ENCODE data around the gene WDR19. TPM values are rescaled to one million over a fixed set of nuclear protein-coding genes. Genes with fewer than 3 reads are reported as not detected.

The WDR19 gene
- total RNA-seq, 1 experiment from 2014 or later: 16.0 TPM

- TF ChIP-seq REST (IDR thresholded peaks at IDR 0.05; ENCODE audit: insufficient read depth in 1 of 2, low read depth in 2 of 2, low read length in 1 of 2) (no peak), SIN3A (IDR thresholded peaks at IDR 0.05; ENCODE audit: borderline replicate concordance, insufficient read depth, low read depth, low read length) (no peak), POLR2AphosphoS5 (IDR thresholded peaks at IDR 0.05; ENCODE audit: low read depth, low read length) (no peak), TCF7L2 (IDR thresholded peaks at IDR 0.05; ENCODE audit: low read depth, low read length) (no peak)
- TF ChIP-seq, protein P1, sequence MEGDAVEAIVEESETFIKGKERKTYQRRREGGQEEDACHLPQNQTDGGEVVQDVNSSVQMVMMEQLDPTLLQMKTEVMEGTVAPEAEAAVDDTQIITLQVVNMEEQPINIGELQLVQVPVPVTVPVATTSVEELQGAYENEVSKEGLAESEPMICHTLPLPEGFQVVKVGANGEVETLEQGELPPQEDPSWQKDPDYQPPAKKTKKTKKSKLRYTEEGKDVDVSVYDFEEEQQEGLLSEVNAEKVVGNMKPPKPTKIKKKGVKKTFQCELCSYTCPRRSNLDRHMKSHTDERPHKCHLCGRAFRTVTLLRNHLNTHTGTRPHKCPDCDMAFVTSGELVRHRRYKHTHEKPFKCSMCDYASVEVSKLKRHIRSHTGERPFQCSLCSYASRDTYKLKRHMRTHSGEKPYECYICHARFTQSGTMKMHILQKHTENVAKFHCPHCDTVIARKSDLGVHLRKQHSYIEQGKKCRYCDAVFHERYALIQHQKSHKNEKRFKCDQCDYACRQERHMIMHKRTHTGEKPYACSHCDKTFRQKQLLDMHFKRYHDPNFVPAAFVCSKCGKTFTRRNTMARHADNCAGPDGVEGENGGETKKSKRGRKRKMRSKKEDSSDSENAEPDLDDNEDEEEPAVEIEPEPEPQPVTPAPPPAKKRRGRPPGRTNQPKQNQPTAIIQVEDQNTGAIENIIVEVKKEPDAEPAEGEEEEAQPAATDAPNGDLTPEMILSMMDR (IDR thresholded peaks at IDR 0.05): no peak
- H3K9me3 ChIP-seq (ENCODE audit: control insufficient read depth, insufficient read depth, low read depth, low read length): no peaks in the 10 kb centered on the region
- no peaks in the 10 kb centered on the region for H3K27me3 ChIP-seq (ENCODE audit: control insufficient read depth, insufficient read depth, low read length)
- ChIA-PET CTCF (no interaction called here), POLR2A (interaction anchor here (0.6 kb wide), 2 partner anchors 39 to 444 kb away, joined by 4 to 16 read pairs; no protein-coding TSS in a partner anchor)
- DNase-seq (ENCODE audit: low read depth, low spot score): no peak
- H3K4me3 ChIP-seq (ENCODE audit: low read depth in 2 of 2, low read length in 2 of 2): no peak overlapping the region
- H3K27ac ChIP-seq (ENCODE audit: low read length): no peak overlapping the region
- H3K36me3 ChIP-seq (ENCODE audit: control insufficient read depth, insufficient read depth, low read length): no peaks in the 10 kb centered on the region
- BruUV-seq (replicated peaks): no TSS peak
- H3K4me1 ChIP-seq (ENCODE audit: control insufficient read depth, insufficient read depth, low read length): no peaks in the 10 kb centered on the region
- intact Hi-C loops (cut with micrococcal nuclease; ENCODE audit: unreplicated experiment) (no loop called here), in situ Hi-C loops (cut with HindIII; ENCODE audit: low pct_unique_long_range_greater_than_20kb, low sequenced_read_pairs) (no loop called here)
- no peak for ATAC-seq
Measured at GRCh38 chr4:39232100-39232499, 49.8 kb downstream of the WDR19 start.

GRCh38 chr4:39233114-39233513 lies 50.8 kb downstream of the WDR19 start:
- no peak for TF ChIP-seq SIN3A (IDR thresholded peaks at IDR 0.05; ENCODE audit: borderline replicate concordance, insufficient read depth, low read depth, low read length)
- TF ChIP-seq REST (IDR thresholded peaks at IDR 0.05; ENCODE audit: insufficient read depth in 1 of 2, low read depth in 2 of 2, low read length in 1 of 2): no peak
- TF ChIP-seq, protein P1 (IDR thresholded peaks at IDR 0.05): no peak
- TF ChIP-seq TCF7L2 (IDR thresholded peaks at IDR 0.05; ENCODE audit: low read depth, low read length): no peak
- no peak for TF ChIP-seq POLR2AphosphoS5 (IDR thresholded peaks at IDR 0.05; ENCODE audit: low read depth, low read length)
- ChIA-PET CTCF (no interaction called here), POLR2A (no interaction called here)
- Histone ChIP-seq H3K36me3 (ENCODE audit: control insufficient read depth, insufficient read depth, low read length) (no peaks in the 10 kb centered on the region), H3K4me1 (ENCODE audit: control insufficient read depth, insufficient read depth, low read length) (no peaks in the 10 kb centered on the region), H3K27ac (ENCODE audit: low read length) (no peak overlapping the region), H3K4me3 (ENCODE audit: low read depth in 2 of 2, low read length in 2 of 2) (no peak overlapping the region), H3K9me3 (ENCODE audit: control insufficient read depth, insufficient read depth, low read depth, low read length) (no peaks in the 10 kb centered on the region), H3K27me3 (ENCODE audit: control insufficient read depth, insufficient read depth, low read length) (no peaks in the 10 kb centered on the region)
- intact Hi-C loops (cut with micrococcal nuclease; ENCODE audit: unreplicated experiment): no loop called here
- in situ Hi-C loops (cut with HindIII; ENCODE audit: low pct_unique_long_range_greater_than_20kb, low sequenced_read_pairs): no loop called here
- no TSS peak for BruUV-seq (replicated peaks)
- no peak for DNase-seq (ENCODE audit: low read depth, low spot score)
- ATAC-seq: no peak
